Fibroblast of skin of left biceps (primary cell): ENCODE data around the gene CCSER2.
A peak's percentile ranks its signal among the peaks of the same experiment; 100 is the strongest.
"Not testable (repeated sequence)": the region's sequence is repeated elsewhere in the genome, so short reads cannot be mapped to it uniquely, and the experiment has no call there.

ENCODE experiments used
- DNase-seq, 2 experiments: peaks; one replicate each; pipeline ENCODE4 v3.0.0-alpha.2; 2013; ENCODE audit warnings: low read depth in 2 of 2

CCSER2 gene

DNA sequence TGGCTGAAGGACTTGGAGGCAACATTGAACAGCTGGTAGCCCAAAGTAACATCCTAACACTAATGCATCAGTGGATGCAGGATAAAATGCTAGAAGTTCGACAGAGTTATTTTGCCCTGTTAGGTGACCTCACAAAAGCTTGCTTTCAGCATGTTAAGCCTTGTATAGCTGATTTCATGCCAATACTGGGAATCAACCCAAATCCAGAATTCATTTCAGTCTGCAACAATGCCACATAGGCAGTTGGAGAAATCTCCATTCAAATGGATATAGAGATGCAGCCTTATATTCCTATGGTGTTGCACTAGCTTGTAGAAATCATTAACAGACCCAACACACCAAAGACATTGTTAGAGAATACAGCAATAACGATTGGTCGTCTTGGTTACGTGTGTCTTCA is 62.9 kb downstream of the CCSER2 start:
- DNase-seq = no peak

DNA sequence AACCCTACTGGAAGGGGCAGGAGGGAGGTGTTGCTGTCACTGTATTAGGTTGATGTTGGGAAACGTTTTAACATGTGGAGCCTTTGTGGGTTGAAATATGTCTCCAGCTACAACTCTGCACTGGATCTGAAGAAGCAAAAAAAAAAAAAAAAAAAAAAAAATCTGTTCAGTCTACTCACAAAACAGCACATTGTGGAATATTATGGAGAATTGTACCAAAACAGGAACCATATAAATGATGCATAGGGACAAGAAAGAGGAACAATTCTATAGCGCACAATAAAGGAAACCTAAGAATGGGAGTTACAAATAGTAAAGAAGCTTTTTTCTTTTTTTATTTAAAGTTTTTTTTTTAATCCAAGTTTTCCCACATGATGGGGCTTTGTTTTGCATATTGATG is 63.8 kb downstream of the CCSER2 start:
- no peak for DNase-seq

DNA sequence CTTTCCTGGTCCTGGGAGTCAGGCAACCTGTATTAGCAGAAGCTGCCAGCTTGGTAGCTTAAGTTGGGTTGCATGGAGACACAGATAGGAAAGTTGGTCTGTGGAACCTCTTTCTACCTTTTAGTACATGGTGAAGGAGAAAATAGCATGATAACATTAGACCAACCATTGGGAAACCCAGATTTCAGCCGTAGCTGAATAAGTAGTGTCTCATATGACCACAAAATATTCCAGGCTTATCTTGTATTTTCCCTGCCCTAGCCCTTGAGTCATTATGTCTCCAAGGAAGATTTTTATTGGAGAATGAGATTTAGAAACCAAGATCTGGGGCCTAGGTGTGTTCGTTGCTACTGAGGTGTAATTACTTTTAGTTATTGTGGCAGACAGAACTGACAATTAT is 67.2 kb downstream of the CCSER2 start:
- DNase-seq = no peak

DNA sequence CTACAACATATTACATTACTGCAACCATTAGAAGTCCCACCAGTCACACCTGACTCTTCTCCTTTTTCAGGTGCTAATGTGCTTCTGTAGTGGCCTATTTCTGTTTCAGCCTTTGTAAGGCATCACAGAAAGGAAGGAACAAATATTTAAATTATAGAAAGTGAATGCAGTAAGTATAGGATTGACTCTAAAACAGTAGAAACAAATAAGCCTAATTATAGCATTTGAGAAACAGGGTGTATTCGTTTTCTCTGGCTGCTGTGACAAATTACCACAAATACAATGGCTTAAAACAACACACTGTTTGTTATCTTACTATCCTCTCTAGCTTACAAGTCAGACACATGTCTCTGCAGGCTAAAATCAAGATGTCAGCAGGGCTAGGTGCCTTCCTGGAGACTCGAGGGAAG is 69.4 kb downstream of the CCSER2 start:
- no peak for DNase-seq

DNA sequence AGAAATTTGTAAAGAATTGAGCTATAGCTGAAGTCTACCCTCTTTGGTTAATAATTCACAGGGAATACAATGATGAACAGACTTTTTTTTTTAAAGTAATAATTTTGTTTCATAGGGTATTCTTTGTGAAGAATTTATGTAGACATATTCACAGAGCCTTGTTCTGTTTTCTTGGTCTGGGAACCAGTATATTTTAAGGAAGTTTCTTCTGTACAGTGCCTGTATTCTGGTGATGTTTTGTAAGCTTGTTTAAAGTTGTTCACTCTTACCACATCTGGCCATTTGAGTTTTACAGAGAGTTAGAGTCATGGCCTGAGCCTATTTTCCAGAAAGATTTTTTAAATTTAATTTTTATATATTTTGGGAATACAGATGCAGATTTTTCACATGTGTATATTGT is 70.3 kb downstream of the CCSER2 start:
- DNase-seq = no peak

DNA sequence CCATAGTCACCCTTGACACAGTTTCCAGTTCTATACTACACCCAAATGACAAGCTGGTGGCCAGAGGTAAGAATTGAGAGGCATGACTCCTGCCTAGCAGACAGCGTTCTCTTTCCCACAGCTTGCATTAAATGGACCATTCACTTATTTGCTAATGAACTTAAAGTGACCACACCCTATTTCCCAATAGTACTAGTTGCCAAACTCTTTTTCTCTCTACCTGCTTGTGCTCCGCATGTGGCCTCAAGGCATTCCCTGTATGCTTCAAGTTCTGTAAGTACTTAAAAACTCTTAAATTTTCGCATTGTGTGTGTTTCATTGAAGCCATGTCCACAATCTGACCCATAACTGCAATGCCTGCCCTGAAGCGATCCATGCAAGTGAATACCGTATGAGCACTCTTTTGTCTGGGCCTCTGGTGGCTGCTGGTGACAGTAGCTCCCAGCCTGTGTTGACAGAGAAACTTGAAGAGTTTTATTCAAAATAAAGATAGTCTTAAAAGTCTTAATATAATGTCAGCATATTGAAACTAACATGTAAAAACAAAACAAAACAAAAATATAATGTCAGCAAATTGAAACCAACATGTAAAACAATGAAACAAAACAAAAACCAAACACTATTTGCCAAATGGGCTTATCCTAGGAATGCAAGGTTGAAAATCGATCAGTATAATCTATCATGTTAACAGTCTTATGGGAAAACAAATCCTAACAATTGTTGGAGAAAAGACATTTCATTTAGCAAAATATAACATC is 73.6 kb downstream of the CCSER2 start:
- no peak for DNase-seq

DNA sequence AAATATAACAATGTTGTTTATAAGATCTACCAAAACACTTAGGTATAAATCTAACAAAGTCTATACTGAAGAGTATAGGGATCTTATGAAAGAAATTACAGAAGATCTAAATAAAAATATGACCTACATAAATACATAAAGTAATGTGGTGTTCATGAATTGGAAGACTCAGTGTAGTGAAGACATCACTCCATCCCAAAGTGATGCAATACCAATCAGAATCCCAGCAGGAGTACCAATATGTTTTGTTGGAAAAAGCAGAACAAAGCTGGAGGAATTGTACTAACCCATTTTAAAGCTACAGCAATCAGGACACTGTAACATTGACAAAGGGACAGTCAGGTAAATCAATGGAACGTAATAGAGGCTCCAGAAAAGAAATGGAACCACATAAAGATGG is 76.4 kb downstream of the CCSER2 start:
- no peak for DNase-seq

DNA sequence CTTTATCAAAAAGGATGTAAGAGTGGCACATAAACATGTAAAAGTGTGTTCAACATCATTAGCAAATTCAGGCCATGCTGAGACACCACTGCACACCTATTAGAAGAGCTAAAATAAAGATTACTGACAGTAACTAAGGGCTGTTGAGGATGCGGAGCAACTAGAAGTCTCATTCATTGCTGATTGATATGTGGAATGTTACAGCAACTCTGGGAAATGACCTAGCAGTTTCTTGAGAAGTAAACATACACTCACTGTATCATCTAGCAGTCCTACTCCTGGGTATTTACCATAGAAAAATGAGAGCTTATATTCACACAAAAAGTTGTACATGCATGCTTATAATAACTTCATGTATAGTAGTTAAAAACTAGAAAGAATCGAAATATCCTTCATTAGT is 77.3 kb downstream of the CCSER2 start:
- no peak for DNase-seq

DNA sequence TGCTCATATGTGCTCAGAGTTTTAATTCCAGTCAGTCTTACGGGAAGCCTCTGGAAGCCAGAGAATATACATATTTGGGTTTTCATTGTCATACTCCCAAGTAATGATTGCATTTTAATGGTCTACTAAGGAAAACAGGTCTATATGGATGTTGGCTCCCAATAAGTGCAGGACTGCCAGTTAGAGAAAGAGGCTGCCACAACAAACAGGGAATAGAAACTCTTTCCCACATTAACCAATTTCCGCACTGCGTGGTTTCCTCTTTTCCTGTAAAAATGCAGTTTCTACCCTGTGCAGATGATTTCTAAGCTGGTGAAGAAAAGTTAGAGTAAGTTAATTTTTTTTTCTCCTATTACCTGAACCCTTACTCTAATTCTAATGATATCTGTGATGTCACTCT is 78.2 kb downstream of the CCSER2 start:
- no peak for DNase-seq

DNA sequence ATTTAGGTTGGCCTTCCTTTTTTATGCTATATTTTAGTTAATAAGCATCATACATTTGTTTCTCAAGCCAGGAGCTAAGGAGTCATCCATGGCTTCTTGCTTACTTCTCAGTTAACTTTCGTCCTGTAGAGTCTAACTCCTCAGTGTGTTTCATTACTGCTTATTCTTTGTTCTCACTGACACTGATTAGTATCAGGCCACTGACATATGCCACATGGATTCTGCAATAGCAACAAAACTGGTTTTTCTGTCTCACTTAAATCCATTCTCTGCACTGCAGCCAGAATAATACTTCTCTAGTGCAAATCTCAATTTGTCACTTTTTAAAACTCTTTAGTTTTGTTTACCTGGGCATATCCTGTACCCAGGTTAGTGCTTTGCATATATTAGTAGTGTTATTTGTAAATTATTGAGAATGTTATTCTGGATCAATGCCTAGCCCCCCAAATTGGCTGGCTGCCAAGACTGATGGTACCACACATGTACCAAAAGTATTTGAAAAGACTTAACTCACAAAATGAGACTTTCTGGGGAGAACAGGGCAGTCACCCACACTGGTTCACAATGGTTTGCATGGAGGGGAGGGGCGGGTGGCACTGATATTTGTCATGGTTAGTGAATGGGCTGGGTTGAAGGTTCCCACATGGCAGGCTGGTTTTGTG is 79.1 kb downstream of the CCSER2 start:
- DNase-seq = no peak

DNA sequence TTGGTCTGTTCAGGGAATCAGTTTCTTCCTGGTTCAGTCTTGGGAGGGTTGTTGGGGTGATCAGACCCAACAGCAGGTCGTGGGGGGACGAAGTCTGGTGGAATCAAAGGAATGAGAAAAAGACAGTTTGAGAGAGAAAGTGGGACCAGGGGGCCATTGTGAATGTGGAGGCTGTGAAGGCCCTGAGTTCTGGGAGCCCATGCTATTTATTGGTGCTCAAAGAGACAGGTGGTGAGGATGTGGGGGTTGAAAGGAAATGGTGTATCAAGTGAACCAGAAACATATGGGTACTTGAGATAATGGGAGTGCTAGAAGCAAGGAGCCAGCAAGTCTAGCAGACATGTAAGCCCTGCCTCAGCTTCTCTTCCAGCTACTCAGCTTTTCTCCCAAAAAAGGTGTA is 84.1 kb downstream of the CCSER2 start:
- no peak for DNase-seq

DNA sequence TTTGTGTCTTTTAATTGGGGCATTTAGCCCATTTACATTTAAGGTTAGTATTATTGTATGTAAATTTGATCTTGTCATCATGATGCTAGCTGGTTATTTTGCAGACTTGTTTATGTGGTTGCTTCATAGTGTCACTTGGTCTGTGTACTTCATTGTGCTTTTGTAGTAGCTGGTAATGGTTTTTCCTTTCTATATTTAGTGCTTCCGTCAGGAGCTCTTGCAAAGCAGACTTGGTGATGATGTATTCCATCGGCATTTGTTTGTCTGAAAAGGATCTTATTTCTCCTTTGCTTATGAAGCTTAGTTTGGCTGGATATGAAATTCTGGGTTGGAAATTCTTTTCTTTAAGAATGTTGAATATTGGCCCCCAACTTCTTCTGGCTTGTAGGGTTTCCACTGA is 85.7 kb downstream of the CCSER2 start:
- not testable (repeated sequence) for DNase-seq

DNA sequence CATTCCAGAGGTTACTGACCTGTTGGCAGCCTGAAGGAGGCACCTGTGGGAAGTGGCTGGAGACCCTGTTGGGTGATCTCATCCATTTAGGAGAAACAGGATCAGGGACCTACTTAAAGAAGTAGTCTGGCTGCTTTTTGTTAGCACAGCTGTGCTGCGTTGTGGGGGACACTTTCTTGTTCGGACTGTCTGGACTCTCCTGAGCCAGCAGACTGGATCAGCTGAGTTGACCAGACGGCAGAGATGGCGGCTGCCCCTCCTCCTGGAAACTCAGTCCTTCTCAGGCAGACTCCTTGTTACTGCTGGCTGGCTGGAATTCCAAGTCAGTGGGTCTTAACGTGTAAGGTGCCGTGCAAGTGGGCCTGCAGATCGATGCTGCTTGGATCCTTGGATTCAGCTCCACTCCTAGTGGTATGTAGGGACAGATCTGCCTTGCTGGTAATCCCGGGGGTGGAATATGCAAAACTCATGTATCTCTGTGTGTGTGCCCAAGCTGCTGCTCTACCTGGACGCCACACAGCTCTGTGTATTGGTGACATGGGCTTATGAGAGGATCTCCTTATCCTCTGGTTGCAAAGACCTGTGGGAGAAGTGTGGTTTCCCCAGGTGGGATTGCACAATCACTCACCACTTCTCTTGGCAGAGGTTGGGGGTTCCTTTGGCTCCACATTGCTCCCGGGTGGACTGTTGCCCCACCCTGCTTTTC is 87.3 kb downstream of the CCSER2 start:
- no peak for DNase-seq

DNA sequence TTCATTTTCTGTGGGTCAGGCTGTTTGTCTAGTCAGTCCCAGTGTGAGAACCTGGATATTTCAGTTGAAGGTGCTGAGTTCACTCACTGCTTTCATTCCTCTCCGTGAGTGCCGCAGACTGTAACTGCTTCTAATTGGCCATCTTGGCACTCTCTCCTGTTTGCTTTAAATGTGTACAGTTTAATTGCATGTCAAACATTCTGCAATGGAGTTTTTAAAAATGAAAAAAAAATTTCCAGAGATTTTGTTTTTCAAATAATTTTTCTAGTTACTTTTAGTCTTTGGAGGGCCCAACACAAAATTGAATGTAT is 87.8 kb downstream of the CCSER2 start:
- DNase-seq = no peak

DNA sequence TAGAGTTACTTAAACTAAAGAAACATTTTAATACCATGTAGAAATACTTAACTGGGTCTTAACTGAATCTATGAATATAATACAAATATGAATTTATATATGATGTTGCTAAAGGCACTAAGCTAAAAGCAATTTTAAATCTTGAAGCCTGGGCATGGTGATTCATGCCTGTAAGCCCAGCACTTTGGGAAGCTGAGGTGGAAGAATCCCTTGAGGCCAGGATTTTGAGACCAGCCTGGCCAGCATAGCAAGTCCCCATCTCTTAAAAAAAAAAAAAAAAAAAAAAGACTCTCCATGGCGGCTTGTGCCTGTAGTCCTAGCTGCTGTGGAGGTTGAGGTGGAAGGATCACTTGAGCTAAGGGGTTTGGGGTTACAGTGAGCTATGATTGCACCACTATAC is 95.3 kb downstream of the CCSER2 start:
- no peak for DNase-seq

DNA sequence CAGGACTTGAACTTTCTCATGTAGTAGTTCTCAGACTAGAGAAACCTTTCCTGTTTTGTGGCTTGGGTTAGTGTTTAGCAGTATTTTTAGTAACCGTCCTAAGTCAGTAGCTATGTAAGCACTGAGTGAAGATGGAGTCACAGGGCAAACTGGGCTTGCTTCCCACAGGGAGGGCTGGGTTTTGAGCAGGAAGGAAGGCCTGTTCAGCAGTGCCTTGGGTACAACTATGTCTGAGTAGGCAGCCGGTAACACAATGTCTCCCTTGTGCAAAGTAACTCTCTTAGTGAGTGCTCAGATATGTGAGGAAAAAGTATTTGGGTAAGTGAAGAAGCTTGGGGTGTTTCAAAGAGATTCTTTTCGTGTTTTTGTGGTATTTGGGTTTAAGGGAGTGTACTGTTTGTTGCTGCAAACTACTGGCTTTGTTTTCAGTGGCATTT is 96.4 kb downstream of the CCSER2 start:
- peak; percentile 71 to 80 for DNase-seq

DNA sequence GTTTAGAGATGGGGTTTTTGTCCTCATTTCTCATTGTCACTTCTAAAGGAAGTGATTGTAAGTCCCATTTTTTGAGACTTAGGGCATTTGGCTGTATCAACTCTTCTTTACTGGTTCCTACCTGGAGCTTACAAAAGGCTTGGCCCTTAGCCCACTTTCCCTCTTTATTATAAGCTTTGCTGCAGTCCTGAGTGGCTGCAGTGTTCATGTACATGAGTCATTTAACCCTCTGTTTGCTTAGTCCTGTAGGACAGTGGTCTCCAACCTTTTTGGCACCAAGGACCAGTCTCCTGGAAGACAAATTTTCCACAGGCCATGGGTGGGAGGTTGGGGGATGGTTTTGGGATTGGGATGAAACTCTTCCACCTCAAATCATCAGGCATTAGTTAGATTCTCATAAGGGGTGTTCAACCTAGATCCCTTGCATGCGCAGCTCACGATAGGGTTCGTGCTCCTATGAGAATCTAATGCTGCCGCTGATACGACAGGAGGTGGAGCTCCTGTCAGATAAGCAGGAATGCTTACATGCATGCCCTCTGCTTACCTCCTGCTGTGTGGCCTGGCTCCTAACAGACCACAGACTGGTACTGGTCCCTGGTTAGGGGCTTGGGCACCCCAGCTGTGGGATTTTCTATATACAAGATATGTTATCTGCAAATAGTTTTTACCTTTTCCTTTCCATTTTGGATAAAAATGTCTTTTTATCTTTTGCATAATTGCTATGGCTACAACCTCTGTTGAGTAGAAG is 99.7 kb downstream of the CCSER2 start:
- no peak for DNase-seq

DNA sequence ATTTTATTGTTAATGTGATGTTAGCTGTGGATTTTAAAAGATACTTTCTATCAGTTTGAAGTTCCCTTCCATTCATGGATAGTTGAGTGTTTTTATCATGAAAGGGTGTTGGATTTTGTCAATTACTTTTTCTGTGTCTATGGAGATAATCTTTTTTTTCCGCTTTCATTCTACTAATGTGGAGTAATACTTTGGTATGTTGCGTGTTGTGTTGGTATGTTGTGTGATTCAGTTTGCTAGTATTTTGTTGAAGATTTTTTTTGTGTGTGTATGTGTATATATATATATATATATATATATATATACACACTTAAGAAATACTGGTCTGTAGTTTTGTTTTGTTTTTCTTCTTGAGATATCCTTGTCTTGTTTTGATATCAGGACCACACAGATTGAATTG is 100.3 kb downstream of the CCSER2 start:
- no peak for DNase-seq

DNA sequence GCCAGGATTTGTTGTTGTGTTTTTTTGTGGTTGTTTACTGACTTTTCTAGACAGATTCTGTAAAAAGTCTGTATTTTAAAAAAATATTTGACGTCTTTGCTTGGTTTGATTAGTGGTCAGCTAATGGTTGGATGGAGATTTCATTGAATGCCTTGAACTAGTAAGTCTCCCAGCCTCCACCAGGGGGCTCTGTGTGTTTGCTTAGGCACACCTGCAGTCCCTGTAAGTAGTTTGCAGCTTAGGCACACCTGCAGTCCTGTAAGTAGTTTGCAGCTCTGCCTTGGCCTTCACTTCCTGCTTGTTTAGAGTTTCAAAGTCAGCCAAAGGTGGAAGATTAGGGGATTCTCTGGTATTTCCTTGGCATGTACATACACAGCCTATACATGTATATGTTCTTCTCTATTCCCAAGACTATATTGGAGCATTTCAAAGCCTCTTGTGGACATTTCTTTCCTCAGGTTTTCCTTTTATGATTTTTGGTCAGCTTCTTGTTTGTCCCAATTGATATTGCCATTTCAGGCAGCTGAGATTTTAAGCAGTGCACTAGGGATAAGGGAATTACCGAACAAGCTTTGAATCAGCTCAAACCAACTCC is 101.6 kb downstream of the CCSER2 start:
- DNase-seq = no peak

DNA sequence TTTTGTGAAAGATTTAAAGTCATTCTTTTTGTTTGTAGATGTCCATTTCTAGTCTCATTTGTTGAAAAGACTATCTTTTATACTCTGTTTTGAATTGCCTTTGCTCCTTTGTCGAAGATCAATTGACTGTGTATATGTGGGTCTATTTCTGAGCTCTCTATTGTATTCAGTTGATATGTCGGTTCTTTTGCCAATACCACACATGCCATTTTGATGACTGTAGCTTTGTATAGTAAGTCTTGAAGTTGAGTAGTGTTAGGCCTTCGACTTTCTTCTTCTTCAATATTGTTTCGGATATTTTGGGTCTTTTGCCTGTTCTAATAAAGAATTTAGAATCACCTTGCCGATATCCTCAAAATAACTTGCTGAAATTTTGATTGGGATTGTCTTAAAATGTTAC is 104.5 kb downstream of the CCSER2 start:
- no peak for DNase-seq

DNA sequence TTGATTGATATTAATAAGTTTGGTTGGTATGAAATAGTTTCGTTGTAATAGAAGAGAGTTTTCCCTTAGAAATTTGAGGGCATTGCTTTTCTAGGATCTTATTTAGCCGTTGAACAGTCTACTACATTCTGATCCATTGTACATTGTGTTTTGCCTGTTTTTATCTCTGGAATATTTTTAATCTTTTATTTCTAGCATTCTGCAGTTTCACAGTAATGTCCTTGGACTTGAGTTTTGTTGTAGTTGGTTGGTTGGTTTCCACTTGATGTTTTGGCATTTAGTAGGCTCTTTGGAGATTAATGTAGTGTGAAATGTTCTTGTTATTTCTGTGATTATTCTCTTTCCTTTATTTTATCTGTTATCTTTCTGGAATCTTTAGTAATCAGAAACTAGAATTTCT is 112.4 kb downstream of the CCSER2 start:
- no peak for DNase-seq
